HG03565 (cell line): ENCODE measurements around the gene NENF.
"Not testable (repeated sequence)": the region's sequence is repeated elsewhere in the genome, so short reads cannot be mapped to it uniquely, and the experiment has no call there.

Experiments
- ATAC-seq: cut with Tn5 transposase; IDR thresholded peaks from one replicate; pipeline ENCODE4 v1.9.1; 2021; ENCODE audit warnings: mild to moderate bottlenecking, moderate library complexity; ENCODE audit not compliant: unreplicated experiment

The NENF gene

DNA sequence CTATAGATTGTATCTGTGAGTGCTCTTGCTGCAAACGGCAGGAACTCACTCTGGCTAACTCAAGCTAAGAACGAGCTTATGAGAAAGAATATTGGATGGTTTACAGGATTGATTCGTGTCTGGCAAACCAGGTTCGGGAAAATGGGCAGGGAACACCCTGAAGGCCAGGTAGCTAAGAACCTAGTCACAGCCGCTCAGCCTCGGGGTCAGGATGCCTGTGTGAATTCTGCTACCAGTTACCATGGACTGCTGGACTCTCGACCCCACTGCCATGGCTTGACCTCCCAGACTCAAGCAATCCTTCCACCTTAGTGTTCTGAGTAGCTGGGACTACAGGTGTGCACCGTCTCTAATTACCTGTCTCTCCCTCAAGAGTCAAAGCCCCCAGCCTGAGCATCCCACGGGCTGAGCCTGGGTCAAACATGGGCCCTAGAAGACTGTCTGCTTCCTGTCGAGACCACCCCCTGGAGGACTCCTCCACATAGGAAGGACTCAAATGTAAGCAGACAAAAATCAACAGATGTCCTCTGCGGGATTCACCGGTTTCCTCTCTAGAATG lies 45.8 kb downstream of the NENF start:
- ATAC-seq: no peak

- ATAC-seq: no peak
Observed at GRCh38 chr1:212479188-212479587, 46.5 kb downstream of the NENF start.

DNA sequence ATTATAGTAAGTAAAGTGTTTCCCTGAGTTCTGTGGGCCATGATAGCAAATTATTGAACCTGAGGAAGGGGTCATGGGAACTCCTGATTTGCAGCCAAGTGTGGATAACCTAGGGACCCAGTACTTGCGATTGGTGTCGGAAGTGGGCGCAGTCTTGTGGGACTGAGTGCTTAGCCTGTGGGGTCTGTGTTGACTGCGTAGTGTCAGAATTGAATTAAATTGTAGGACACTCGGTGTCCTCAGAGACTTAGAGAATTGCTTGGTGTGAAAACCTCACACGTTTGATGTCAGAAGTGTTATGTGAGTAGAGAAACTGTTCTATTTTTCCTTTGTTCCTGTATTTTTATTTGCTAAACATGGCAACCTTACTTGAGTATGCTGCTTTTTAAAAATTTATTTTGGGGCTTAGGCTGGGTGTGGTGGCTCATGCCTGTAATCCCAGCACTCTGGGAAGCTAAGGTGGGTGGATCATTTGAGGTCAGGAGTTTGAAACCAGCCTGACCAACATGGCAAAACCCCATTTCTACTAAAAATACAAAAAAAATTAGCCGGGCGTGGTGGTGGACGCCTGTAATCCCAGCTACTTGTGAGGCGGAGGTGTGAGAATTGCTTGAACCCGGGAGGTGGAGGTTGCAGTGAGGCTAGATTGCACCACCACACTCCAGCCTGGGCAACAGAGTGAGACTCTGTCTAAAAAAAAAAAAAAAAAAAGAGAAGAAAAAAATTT lies 48.2 kb downstream of the NENF start:
- not testable (repeated sequence) for ATAC-seq

DNA sequence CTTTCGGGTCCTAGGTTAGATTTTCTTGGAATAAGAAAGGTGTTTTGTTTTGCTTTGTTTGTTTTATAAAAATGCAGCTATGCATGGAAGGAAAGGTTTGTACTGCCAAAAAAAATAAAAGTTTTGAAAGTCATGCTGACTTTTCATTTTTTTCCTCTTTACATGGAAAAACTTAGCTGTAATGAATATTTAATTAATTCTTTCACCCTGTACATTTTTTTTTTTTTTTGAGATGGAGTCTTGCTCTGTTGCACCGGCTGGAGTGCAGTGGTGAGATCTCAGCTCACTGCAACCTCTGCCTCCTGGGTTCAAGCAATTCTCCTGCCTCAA lies 48.7 kb downstream of the NENF start:
- ATAC-seq: no peak

- ATAC-seq: no peak
Observed at GRCh38 chr1:212482006-212482636, 49.4 kb downstream of the NENF start.

- ATAC-seq: no peak
Observed at GRCh38 chr1:212482637-212483441, 50.1 kb downstream of the NENF start.

DNA sequence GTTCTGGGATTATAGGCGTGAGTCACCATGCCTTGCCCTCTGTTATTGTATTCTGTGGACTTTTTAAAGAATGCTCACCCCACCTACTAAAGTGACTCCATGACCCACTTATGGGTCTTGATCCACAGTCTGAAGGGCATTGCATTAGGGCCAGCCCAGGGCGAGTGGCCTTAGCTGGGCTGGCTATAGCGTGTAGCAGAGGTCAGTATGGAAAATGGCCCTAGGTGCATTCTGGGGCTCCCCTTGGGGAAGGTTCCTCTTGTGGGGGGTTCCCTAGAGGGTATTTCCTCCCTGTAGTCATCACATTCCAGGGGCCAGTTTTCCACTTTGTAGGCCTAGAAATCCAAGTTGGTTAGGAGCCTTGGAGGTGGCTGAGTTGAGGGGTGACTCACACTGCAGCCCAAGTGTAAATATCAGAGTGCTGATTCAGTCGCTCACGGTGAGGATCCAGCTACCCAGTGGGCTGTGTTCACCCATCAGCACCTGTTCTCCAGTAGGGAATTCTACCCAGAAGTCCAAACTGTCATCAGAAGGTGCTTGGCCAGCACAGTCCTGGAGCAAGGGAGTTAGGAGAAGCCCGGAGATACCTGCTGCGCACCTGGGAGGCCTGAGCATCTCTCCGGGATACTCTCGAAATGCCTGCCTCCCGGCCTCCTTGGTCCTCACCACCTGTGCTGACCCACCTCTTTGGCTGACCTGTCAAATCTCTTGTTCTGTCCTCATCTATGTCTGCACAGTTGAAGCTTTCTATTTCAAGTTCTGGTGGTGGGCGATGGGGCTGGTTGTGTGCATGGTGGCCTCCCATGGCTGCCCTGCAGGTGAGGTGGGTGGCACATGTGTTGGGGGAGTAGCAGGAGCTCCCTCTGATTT lies 52.2 kb downstream of the NENF start:
- ATAC-seq: no peak

- ATAC-seq: no peak
Observed at GRCh38 chr1:212485571-212485912, 52.8 kb downstream of the NENF start.

GRCh38 chr1:212485913-212486618 lies 53.3 kb downstream of the NENF start:
- no peak for ATAC-seq

- ATAC-seq: no peak
Observed at GRCh38 chr1:212486619-212486975, 53.9 kb downstream of the NENF start.

GRCh38 chr1:212487286-212487685 lies 54.6 kb downstream of the NENF start:
- ATAC-seq: no peak

GRCh38 chr1:212487774-212488435 lies 55.2 kb downstream of the NENF start:
- ATAC-seq: no peak

GRCh38 chr1:212488436-212489283 lies 55.9 kb downstream of the NENF start:
- peak; percentile 68 for ATAC-seq

GRCh38 chr1:212489284-212489859 lies 56.7 kb downstream of the NENF start:
- ATAC-seq: no peak

GRCh38 chr1:212490276-212490675 lies 57.6 kb downstream of the NENF start:
- no peak for ATAC-seq

DNA sequence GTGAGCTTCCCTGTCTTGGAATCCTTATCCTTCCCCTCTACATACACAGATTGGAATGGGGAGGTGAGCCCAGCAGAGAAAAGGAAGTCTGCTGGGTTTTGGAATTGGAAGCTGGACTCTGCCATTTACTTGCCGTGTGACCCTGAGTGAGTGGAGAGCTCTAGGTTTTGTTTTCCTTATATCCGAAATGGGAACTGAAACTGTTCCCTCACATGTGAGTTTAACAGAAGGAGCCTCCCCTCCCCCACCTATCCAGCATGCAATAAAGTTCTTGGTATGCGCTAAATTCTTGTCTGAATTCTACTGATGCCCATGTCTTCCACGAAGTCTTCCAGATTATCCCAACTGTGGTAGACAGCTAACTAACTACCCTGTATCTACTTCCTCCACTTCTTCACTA lies 58.7 kb downstream of the NENF start:
- ATAC-seq: no peak
